Raji (cell line): ENCODE data around the gene METAP1.

ENCODE experiments used
- POLR2A ChIP-seq: IDR thresholded peaks from 2 replicates; pipeline ENCODE4 v1.6.1; 2011; ENCODE audit warnings: low read depth, low read length, control low read depth; ENCODE audit not compliant: insufficient read depth

Gene METAP1

GRCh38 chr4:98993419-98994071, 2.0 kb upstream of the METAP1 start:
- no peak for TF ChIP-seq POLR2A

- no peak for TF ChIP-seq POLR2A
These were observed 893 bp upstream of the METAP1 start for GRCh38 chr4:98994474-98995182.

GRCh38 chr4:98996056-98996764, 689 bp downstream of the METAP1 start:
- no peak for TF ChIP-seq POLR2A

- TF ChIP-seq POLR2A = no peak
These were observed 1.2 kb downstream of the METAP1 start for GRCh38 chr4:98996765-98997068.

- no peak for TF ChIP-seq POLR2A
These were observed 1.6 kb downstream of the METAP1 start for GRCh38 chr4:98997166-98997565.

- TF ChIP-seq POLR2A = no peak
These were observed 3.0 kb downstream of the METAP1 start for GRCh38 chr4:98998551-98998950.

- TF ChIP-seq POLR2A = no peak
These were observed 6.8 kb downstream of the METAP1 start for GRCh38 chr4:99002279-99002678.

- no peak for TF ChIP-seq POLR2A
These were observed 12.5 kb downstream of the METAP1 start for GRCh38 chr4:99008051-99008450.

GRCh38 chr4:99011910-99012309, 16.4 kb downstream of the METAP1 start:
- TF ChIP-seq POLR2A = no peak

GRCh38 chr4:99013402-99013843, 17.9 kb downstream of the METAP1 start:
- TF ChIP-seq POLR2A = no peak

GRCh38 chr4:99013884-99014523, 18.5 kb downstream of the METAP1 start:
- no peak for TF ChIP-seq POLR2A

GRCh38 chr4:99021386-99021785, 25.9 kb downstream of the METAP1 start:
- no peak for TF ChIP-seq POLR2A

- no peak for TF ChIP-seq POLR2A
These were observed 27.0 kb downstream of the METAP1 start for GRCh38 chr4:99022566-99022965.

- TF ChIP-seq POLR2A = no peak
These were observed 29.2 kb downstream of the METAP1 start for GRCh38 chr4:99024481-99025275.

- no peak for TF ChIP-seq POLR2A
These were observed 30.0 kb downstream of the METAP1 start for GRCh38 chr4:99025506-99025905.

- no peak for TF ChIP-seq POLR2A
These were observed 31.8 kb downstream of the METAP1 start for GRCh38 chr4:99027304-99027703.

- TF ChIP-seq POLR2A = no peak
These were observed 32.7 kb downstream of the METAP1 start for GRCh38 chr4:99028187-99028586.
